ENCODE results near the gene MYOCD. TPM values are rescaled to one million over a fixed set of nuclear protein-coding genes. Genes with fewer than 3 reads are reported as not detected.

The MYOCD gene
- total and polyA plus RNA-seq, 2 experiments from 2014 or later = 2.2 to 8.4 TPM

DNA sequence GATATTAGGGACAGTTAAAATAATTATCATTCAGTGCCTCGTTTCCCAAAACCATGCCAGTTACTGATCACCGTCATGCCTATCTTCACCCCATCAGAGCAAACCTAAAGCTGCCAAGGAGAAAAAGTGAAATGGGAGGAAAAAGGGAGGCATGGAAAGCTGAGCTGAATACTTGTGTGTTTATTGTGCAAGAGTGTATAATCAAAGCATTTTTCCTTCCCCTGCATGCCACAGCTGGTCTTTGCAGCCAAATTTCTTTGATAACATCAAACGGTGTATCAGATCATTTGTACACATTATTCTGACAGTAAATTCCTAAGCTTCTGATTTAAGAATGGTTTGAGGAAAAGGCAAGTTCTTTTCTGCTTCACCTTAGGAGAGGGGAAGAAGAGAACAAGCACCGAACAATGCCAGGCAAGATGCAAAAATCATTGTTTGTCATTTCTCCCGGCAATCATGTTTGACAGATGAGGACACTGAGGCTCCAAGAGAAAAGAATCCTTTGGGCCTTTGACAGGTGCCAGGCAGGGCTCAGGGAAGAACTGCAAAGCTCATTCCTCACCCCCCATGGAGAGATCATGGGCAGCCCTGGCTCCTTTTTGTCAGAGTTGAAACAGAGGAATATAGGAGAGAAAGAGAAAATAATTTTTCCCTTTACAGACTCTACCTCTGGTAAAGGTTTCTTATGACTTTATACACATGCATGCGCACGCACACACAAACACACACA, 72.2 kb downstream of the MYOCD start:
- TF ChIP-seq, protein P1, sequence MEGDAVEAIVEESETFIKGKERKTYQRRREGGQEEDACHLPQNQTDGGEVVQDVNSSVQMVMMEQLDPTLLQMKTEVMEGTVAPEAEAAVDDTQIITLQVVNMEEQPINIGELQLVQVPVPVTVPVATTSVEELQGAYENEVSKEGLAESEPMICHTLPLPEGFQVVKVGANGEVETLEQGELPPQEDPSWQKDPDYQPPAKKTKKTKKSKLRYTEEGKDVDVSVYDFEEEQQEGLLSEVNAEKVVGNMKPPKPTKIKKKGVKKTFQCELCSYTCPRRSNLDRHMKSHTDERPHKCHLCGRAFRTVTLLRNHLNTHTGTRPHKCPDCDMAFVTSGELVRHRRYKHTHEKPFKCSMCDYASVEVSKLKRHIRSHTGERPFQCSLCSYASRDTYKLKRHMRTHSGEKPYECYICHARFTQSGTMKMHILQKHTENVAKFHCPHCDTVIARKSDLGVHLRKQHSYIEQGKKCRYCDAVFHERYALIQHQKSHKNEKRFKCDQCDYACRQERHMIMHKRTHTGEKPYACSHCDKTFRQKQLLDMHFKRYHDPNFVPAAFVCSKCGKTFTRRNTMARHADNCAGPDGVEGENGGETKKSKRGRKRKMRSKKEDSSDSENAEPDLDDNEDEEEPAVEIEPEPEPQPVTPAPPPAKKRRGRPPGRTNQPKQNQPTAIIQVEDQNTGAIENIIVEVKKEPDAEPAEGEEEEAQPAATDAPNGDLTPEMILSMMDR (IDR thresholded peaks at IDR 0.05; ENCODE audit: poor library complexity) = no peak
- TF ChIP-seq EZH2 (IDR thresholded peaks at IDR 0.05; ENCODE audit: borderline replicate concordance) = no peak
- no peak for TF ChIP-seq EZH2phosphoT487 (IDR thresholded peaks at IDR 0.05; ENCODE audit: low read depth, severe bottlenecking, unreplicated experiment)
- 67% methylated on average over 7 of the region's 7 CpGs for WGBS (ENCODE audit: low lambda C conversion rate, missing lambda C conversion rate)
- no peak overlapping the region for H3K27ac ChIP-seq
- no peaks in the 10 kb centered on the region for H3K27me3 ChIP-seq
- H3K4me1 ChIP-seq (ENCODE audit: insufficient read depth) = peaks cover 40% of the 10 kb centered on the region
- no peaks in the 10 kb centered on the region for H3K9me3 ChIP-seq (ENCODE audit: low read depth)
- DNase-seq (ENCODE audit: low spot score) = no peak
- no peaks in the 10 kb centered on the region for H4K20me1 ChIP-seq (ENCODE audit: insufficient read depth, poor library complexity, severe bottlenecking)
- H3K9me2 ChIP-seq (replicated peaks; ENCODE audit: insufficient read depth) = no peaks in the 10 kb centered on the region
- H3K36me3 ChIP-seq (replicated peaks; ENCODE audit: insufficient read depth, low read depth) = no peaks in the 10 kb centered on the region
- H3K4me2 ChIP-seq = no peak overlapping the region
- H3K79me2 ChIP-seq = no peaks in the 10 kb centered on the region
- H2AFZ ChIP-seq = no peak overlapping the region
- H3K4me3 ChIP-seq = no peak overlapping the region

DNA sequence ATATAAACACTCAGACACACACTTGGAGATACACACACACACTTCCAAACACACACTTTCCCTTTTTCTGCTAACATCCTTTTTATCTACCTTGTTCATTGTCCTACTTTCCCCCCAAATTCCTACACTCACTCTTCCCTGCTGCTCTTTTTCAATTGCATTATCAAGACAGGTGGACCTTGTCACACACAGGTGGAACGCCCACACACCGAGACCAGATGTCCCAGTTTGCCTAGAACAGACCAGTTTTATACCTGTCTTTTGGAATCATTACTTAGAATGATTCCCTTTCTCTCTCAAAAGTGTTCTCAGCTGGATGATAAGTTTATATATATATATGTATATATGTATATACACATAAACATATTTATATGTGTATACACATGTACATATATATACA, 72.9 kb downstream of the MYOCD start:
- Histone ChIP-seq H3K4me3 (no peak overlapping the region), H2AFZ (no peak overlapping the region), H3K4me2 (no peak overlapping the region), H3K9me3 (ENCODE audit: low read depth) (no peaks in the 10 kb centered on the region), H3K36me3 (replicated peaks; ENCODE audit: insufficient read depth, low read depth) (no peaks in the 10 kb centered on the region), H3K27me3 (no peaks in the 10 kb centered on the region), H3K79me2 (no peaks in the 10 kb centered on the region), H3K4me1 (ENCODE audit: insufficient read depth) (peaks cover 40% of the 10 kb centered on the region), H3K27ac (no peak overlapping the region), H4K20me1 (ENCODE audit: insufficient read depth, poor library complexity, severe bottlenecking) (no peaks in the 10 kb centered on the region), H3K9me2 (replicated peaks; ENCODE audit: insufficient read depth) (no peaks in the 10 kb centered on the region)
- DNase-seq (ENCODE audit: low spot score) = no peak
- 75% methylated on average over 2 of the region's 2 CpGs for WGBS (ENCODE audit: low lambda C conversion rate, missing lambda C conversion rate)
- TF ChIP-seq, protein P1 (IDR thresholded peaks at IDR 0.05; ENCODE audit: poor library complexity) = no peak
- TF ChIP-seq EZH2phosphoT487 (IDR thresholded peaks at IDR 0.05; ENCODE audit: low read depth, severe bottlenecking, unreplicated experiment) = no peak
- no peak for TF ChIP-seq EZH2 (IDR thresholded peaks at IDR 0.05; ENCODE audit: borderline replicate concordance)

DNA sequence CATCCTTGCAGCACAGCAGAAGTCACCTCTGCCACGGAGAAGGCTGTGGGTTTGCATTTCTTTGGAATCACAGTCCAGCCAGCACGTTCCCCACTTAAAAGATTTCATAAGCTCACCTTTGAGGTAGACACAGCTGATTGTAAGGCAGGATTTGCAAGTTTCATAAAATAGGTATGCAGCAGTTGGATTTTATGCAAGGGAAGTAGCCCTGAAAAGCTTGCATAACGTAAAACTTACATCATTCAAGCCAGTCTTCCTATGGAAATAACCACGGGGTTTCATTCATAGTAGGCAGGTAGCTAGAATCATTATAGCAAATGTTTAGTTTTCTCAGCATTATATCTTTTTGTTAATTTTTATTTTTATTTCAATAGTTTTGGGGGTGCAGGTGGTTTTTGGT, 73.8 kb downstream of the MYOCD start:
- no peaks in the 10 kb centered on the region for H3K36me3 ChIP-seq (replicated peaks; ENCODE audit: insufficient read depth, low read depth)
- H3K9me2 ChIP-seq (replicated peaks; ENCODE audit: insufficient read depth) = no peaks in the 10 kb centered on the region
- DNase-seq (ENCODE audit: low spot score) = no peak
- H3K79me2 ChIP-seq = no peaks in the 10 kb centered on the region
- no peak overlapping the region for H3K27ac ChIP-seq
- no peaks in the 10 kb centered on the region for H3K9me3 ChIP-seq (ENCODE audit: low read depth)
- TF ChIP-seq EZH2phosphoT487 (IDR thresholded peaks at IDR 0.05; ENCODE audit: low read depth, severe bottlenecking, unreplicated experiment) (no peak), EZH2 (IDR thresholded peaks at IDR 0.05; ENCODE audit: borderline replicate concordance) (no peak)
- TF ChIP-seq, protein P1 (IDR thresholded peaks at IDR 0.05; ENCODE audit: poor library complexity) = no peak
- WGBS (ENCODE audit: low lambda C conversion rate, missing lambda C conversion rate) = 70% methylated on average over 4 of the region's 4 CpGs
- no peaks in the 10 kb centered on the region for H3K27me3 ChIP-seq
- no peaks in the 10 kb centered on the region for H4K20me1 ChIP-seq (ENCODE audit: insufficient read depth, poor library complexity, severe bottlenecking)
- peaks cover 40% of the 10 kb centered on the region for H3K4me1 ChIP-seq (ENCODE audit: insufficient read depth)
- no peak overlapping the region for H3K4me3 ChIP-seq
- no peak overlapping the region for H2AFZ ChIP-seq
- H3K4me2 ChIP-seq = no peak overlapping the region
